22Rv1 (cell line): ENCODE data around the gene CAMTA1.

Experiments
- CTCF ChIP-seq: fragments of 450-650 bp; IDR thresholded peaks from 2 replicates; pipeline ENCODE4 v1.5.1; 2017; ENCODE audit warnings: mild to moderate bottlenecking
- ZFX ChIP-seq: fragments of 450-650 bp; IDR thresholded peaks from 2 replicates; pipeline ENCODE4 v1.6.1; 2017; ENCODE audit warnings: antibody characterized with exemption, borderline replicate concordance

DNA sequence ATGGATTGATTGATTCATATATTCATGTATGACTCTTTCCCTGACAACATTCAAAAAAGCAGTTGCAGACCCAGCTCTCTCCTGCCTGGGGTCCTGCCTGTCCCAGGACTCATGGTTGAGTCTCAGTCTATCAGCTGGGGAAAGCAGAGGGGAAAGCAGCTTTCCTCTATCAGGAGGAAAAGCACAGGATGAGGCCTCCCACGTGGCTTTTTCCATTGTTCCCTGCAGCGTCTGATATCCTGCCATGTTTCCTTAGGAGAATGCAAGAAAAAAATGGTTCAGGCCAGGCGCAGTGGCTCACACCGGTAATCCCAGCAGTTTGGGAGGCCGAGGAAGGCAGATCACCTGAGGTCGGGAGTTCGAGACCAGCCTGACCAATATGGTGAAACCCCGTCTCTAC is 852.8 kb downstream of the CAMTA1 start:
- TF ChIP-seq CTCF (no peak), ZFX (no peak)
